Fibroblast of mammary gland (primary cell): ENCODE data around the gene PAPPA2.

Source experiments
- DNase-seq: peaks from one replicate; pipeline ENCODE4 v3.0.0-alpha.2; 2010; ENCODE audit warnings: low read depth
- H3K4me3 ChIP-seq: 2 replicates; pipeline ENCODE4 v1.5.1; 2011; ENCODE audit warnings: low read depth, mild to moderate bottlenecking, low read length, moderate library complexity; ENCODE audit not compliant: control insufficient read depth
- TF ChIP-seq, protein P1 (sequence below): conservative IDR thresholded peaks from 2 replicates; pipeline ENCODE4 v1.5.1; 2011; ENCODE audit warnings: low read depth, low read length, inconsistent platforms; ENCODE audit not compliant: control insufficient read depth, insufficient read depth

Gene PAPPA2

GRCh38 chr1:176831150-176831549 is 368.2 kb downstream of the PAPPA2 start:
- TF ChIP-seq, protein P1, sequence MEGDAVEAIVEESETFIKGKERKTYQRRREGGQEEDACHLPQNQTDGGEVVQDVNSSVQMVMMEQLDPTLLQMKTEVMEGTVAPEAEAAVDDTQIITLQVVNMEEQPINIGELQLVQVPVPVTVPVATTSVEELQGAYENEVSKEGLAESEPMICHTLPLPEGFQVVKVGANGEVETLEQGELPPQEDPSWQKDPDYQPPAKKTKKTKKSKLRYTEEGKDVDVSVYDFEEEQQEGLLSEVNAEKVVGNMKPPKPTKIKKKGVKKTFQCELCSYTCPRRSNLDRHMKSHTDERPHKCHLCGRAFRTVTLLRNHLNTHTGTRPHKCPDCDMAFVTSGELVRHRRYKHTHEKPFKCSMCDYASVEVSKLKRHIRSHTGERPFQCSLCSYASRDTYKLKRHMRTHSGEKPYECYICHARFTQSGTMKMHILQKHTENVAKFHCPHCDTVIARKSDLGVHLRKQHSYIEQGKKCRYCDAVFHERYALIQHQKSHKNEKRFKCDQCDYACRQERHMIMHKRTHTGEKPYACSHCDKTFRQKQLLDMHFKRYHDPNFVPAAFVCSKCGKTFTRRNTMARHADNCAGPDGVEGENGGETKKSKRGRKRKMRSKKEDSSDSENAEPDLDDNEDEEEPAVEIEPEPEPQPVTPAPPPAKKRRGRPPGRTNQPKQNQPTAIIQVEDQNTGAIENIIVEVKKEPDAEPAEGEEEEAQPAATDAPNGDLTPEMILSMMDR, result no peak
- no peak overlapping the region for H3K4me3 ChIP-seq
- no peak for DNase-seq

GRCh38 chr1:176837708-176838107 is 374.7 kb downstream of the PAPPA2 start:
- H3K4me3 ChIP-seq, result no peak overlapping the region
- no peak for DNase-seq
- TF ChIP-seq, protein P1, result no peak

DNA sequence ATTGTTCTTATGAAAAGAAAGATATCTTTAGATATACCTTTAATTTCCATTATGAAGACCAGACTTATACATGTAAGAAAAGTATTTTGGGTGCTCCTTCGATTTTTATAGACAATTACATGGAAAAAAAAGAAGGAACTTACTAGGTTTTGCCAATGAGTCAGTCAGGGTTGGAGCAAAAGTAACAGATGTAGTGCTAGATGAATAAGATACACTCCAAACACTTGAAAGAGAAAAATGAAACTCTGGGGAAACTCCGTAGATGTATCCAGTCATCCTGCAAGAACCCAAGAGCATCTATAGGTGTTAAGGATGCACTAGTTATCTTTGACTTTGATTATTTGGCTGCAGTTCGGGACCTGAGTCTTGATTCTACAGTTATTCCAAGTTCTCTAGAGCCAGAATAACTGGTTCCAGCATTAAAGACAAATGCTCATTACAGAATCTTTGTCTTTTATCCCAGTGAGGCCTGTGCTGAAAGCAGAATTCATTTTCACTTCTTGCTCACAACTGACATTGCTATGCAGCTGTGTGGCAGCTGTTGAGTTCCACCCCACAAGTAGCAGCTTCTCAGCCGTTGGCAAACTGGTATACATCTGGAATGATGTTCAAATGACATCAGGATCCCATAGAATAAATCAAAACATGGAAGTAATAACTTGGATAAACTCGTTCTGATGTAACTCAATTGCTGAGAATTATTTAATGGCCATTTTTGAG is 375.5 kb downstream of the PAPPA2 start:
- H3K4me3 ChIP-seq, result no peak overlapping the region
- DNase-seq, result no peak
- TF ChIP-seq, protein P1, result no peak

DNA sequence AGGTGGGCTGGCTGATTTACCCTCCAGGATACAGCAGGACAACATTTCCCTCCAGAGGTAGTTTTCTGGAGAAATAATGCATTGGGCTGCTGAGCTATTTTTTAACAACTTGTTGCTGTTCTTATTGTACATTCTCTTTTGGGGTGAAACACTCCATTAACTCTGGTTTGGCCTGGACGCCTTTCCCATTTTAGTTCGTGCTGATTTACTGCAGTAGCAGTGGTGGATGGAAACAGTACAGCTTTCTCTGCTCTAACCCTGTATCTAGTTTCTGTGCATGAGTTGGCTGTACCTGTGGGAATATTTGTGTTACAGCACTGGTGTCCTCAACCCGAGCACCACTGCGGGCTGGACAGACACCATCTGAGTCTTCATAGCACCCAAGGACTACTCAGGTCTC is 376.2 kb downstream of the PAPPA2 start:
- no peak overlapping the region for H3K4me3 ChIP-seq
- no peak for DNase-seq
- TF ChIP-seq, protein P1, result no peak

- TF ChIP-seq, protein P1, result no peak
- no peak for DNase-seq
- no peak overlapping the region for H3K4me3 ChIP-seq
Observed at GRCh38 chr1:176841238-176841637, 378.3 kb downstream of the PAPPA2 start.

GRCh38 chr1:176843352-176844297 is 380.6 kb downstream of the PAPPA2 start:
- TF ChIP-seq, protein P1, result peak; percentile 60
- peak; percentile 68 for DNase-seq
- no peak overlapping the region for H3K4me3 ChIP-seq
